Natural killer cell treated with Interleukin-12 subunit alpha and Interleukin-12 subunit beta and Interleukin-15 and Interleukin-18, amount 100 ng/mL, for 72 hours (primary cell): ENCODE results near the gene MPND. TPM values are rescaled to one million over a fixed set of nuclear protein-coding genes. Genes with fewer than 3 reads are reported as not detected.

Experiments used
- ATAC-seq, 2 donors: fragments of 150-1000 bp; cut with Tn5 transposase in 1 of 2; sonication (Bioruptor Pico), chemical (Tn5 transposase) in 1 of 2; 2 replicates each; pipeline ENCODE4 v1.10.0; 2021
- DNase-seq: peaks from one replicate; pipeline ENCODE4 v3.0.0; 2022; ENCODE audit warnings: low spot score
- H3K27ac Mint-ChIP-seq, 2 donors: 1 replicate in 1 of 2; 2 replicates in 1 of 2; pipeline ENCODE4 v1.8.0; 2022; ENCODE audit warnings: mixed read lengths in 2 of 2, mild to moderate bottlenecking in 1 of 2, moderate library complexity in 1 of 2
- H3K27me3 Mint-ChIP-seq, 2 donors: 1 replicate in 1 of 2; 2 replicates in 1 of 2; pipeline ENCODE4 v1.8.0; 2022; ENCODE audit warnings: mixed read lengths in 2 of 2
- H3K36me3 Mint-ChIP-seq: one replicate; pipeline ENCODE4 v1.8.0; 2022; ENCODE audit warnings: mixed read lengths
- H3K4me1 Mint-ChIP-seq, 2 donors: 1 replicate in 1 of 2; 2 replicates in 1 of 2; pipeline ENCODE4 v1.8.0; 2022; ENCODE audit warnings: low read depth in 2 of 2, mixed read lengths in 2 of 2, mild to moderate bottlenecking in 1 of 2
- H3K4me3 Mint-ChIP-seq: one replicate; pipeline ENCODE4 v1.8.0; 2022; ENCODE audit warnings: mixed read lengths
- H3K9me3 Mint-ChIP-seq: 2 replicates; pipeline ENCODE4 v1.8.0; 2022; ENCODE audit warnings: mixed read lengths
- total RNA-seq, 2 donors: library from RNA; stranded (reverse); gene quantifications; one replicate each; pipeline ENCODE4 v1.2.3, GENCODE V29; 2022

MPND gene
- total RNA-seq, 2 donors from 2014 or later: 28.3 to 73.5 TPM

DNA sequence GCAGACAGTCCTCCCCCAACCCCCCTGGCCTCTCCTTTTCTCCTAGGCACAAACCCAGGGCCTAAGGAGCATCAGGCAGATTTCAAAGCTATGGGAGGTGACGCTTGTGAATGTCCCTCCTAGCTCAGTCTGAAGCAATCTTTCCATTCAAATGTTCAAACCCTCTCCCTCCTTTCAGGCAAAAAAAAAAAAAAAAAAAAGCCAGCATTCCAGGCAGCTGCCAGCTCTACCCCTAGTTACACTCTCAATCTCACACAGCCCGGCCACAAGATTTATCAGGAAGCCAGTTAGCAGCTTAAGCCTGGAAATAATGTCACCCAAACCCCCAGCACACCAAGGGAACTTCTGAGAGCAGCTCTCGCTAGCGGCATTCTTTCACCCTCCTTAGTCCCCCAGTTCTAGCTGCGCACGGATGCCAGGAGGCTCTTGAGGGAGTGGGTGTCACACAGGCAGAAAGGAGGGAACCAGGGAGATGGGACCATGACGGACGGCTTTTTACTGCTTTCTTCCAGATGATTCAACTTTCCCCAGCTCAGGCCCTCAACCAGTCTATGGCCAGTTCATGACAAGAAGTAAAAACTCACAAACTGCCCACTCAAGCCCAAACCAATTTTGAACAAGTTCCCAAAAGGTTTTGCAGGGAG lies 50.7 kb downstream of the MPND start:
- H3K27ac Mint-ChIP-seq: peak overlapping the region in 1 of 2 donors; percentile 52
- no peaks in the 10 kb centered on the region for H3K9me3 Mint-ChIP-seq
- H3K4me1 Mint-ChIP-seq: peaks cover 38 to 52% of the 10 kb centered on the region in 2 donors
- DNase-seq (no peak), ATAC-seq (no peak)
- H3K36me3 Mint-ChIP-seq: no peaks in the 10 kb centered on the region
- no peaks in the 10 kb centered on the region for H3K27me3 Mint-ChIP-seq
- H3K4me3 Mint-ChIP-seq: no peak overlapping the region

DNA sequence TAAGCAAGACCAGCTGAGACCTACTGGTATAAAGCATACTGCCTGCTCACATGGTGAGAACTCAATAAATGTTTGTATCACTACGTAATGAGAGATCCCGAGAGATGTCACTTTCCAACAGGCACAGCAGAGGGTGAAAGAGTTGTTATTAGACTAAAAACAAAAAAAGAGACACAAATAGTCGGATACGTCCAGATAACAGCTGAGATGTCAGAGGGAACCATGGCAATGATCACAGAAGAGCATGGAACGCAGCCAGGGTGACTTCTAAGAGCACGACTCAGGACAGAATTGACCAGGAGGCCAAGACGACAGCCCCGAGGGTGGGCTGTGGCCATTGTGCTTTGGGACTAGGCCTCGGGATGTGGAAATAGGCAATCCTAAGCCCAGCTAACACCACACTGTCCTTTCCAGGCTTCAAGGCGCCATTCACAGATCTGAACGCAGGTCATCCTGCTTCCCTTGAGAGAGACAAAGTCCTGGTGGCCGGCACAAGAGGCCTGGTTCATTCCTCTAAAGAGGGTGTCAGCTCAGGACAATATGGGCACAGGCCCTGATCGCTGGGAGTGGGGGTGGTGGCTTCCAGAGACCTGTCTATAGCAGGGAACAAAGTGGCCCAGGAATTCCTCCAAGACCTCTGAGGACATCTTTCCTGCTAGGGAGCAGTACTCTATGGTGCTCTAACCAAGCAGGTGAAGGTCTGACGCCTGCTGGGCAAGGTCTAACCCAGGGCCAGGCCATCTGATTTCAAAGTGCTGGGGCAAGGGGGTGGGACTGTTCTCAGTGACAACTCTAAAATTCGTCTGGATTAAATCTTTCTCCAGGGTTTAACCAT lies 53.8 kb downstream of the MPND start:
- Mint-ChIP-seq H3K4me3 (no peak overlapping the region), H3K27ac (no peak overlapping the region), H3K4me1 (peaks cover 48 to 56% of the 10 kb centered on the region in 2 donors), H3K36me3 (no peaks in the 10 kb centered on the region), H3K9me3 (no peaks in the 10 kb centered on the region), H3K27me3 (no peaks in the 10 kb centered on the region)
- ATAC-seq (no peak), DNase-seq (no peak)

DNA sequence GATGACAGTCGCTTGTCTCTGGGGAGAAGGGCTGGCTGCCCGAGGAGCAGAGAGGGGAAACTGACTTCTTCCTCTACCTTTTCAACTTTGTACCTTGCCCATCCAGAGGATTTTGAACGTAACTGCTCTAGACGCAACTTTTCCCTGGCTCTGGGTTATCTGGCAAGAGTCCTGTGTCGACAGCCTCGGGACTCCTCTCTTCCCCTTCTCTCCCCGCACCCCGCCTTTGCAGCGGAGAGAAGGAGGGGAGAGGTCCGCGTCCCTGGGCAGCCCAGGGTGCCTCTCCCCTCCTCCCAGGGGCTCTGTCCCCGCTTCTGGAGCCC lies 56.4 kb downstream of the MPND start:
- peaks cover 48 to 50% of the 10 kb centered on the region in 2 donors for H3K4me1 Mint-ChIP-seq
- peaks cover 2% of the 10 kb centered on the region for H3K36me3 Mint-ChIP-seq
- H3K27ac Mint-ChIP-seq: peak overlapping the region; percentile 73 to 95
- DNase-seq (no peak), ATAC-seq (peak; percentile 1 to 3)
- no peaks in the 10 kb centered on the region for H3K9me3 Mint-ChIP-seq
- H3K27me3 Mint-ChIP-seq: no peaks in the 10 kb centered on the region
- peak overlapping the region; percentile 94 for H3K4me3 Mint-ChIP-seq

DNA sequence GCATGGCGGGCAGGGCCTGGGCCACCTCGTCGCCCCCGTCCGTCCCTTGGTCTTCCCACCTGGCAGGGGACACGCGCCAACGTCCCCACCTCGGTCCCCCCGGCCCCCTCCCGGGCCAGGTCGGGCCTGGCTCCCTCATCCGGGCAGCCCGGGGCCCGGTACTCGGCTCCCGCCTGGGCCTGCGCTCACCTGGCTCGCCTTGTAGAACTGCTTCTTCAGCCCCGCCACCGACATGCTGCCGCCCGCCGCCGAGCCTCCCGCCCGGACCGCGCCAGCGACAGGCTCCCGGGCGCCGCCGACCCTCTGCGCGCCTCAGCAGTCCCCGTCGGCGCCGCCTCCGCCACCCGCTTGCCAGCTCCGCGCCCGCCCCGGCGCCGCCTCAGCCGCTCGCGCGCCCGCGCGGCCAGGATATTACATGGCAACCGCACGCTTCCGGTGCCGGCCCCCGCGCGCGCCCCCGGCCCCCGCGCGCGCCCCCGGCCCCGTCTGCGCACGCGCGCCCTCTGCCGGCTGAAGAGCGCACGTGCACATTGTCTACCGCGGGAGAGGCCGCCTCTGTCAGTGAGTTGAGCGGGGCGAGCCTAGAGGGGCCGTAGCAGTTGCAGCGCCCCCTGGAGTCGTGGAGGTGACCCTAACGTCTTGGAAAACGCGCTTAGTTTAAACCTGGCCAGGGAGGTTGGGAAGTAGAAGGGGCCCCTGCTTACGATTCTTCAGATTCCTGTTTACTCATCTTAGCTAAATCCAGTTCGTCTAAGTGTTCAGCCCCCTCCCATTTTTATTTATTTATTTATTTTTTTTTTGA lies 57.0 kb downstream of the MPND start, which contains the start of gene SH3GL1:
Gene SH3GL1 (minus strand): TSS at position 413 of the 802 bp plus-strand sequence. CDS start 179 bp downstream, at position 234.
- Mint-ChIP-seq H3K36me3 (peaks cover 5% of the 10 kb centered on the region), H3K27me3 (no peaks in the 10 kb centered on the region), H3K4me3 (peak within 1 kb of the TSS; percentile 94), H3K4me1 (peaks cover 45 to 47% of the 10 kb centered on the region in 2 donors), H3K9me3 (no peaks in the 10 kb centered on the region), H3K27ac (peak within 1 kb of the TSS; percentile 85 to 95)
- ATAC-seq: peak; percentile 84 to 85
- DNase-seq: peak; percentile 94

DNA sequence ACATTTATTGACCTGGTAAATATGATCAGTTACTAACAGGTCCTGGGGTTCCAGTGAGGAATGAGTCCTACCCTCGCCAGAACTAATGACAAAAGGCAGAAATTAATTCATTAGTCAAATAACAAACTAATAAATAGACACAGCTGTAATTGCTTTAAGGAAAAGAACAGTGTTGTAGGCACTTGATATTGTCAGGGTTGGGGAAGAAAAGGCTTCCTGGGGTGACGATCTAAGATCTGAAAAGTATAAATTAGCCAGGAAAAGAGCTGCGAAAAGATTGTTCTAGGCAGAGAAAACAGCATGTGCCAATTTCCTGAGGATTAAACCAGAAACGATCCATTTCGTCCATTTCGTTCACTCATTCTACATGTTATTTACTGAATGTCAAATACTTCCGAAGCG lies 58.4 kb downstream of the MPND start:
- no peaks in the 10 kb centered on the region for H3K9me3 Mint-ChIP-seq
- H3K27ac Mint-ChIP-seq: peak overlapping the region; percentile 85 to 95
- H3K4me3 Mint-ChIP-seq: peak overlapping the region; percentile 88
- ATAC-seq: no peak
- peaks cover 43 to 46% of the 10 kb centered on the region in 2 donors for H3K4me1 Mint-ChIP-seq
- no peaks in the 10 kb centered on the region for H3K27me3 Mint-ChIP-seq
- H3K36me3 Mint-ChIP-seq: peaks cover 5% of the 10 kb centered on the region
- DNase-seq: no peak

DNA sequence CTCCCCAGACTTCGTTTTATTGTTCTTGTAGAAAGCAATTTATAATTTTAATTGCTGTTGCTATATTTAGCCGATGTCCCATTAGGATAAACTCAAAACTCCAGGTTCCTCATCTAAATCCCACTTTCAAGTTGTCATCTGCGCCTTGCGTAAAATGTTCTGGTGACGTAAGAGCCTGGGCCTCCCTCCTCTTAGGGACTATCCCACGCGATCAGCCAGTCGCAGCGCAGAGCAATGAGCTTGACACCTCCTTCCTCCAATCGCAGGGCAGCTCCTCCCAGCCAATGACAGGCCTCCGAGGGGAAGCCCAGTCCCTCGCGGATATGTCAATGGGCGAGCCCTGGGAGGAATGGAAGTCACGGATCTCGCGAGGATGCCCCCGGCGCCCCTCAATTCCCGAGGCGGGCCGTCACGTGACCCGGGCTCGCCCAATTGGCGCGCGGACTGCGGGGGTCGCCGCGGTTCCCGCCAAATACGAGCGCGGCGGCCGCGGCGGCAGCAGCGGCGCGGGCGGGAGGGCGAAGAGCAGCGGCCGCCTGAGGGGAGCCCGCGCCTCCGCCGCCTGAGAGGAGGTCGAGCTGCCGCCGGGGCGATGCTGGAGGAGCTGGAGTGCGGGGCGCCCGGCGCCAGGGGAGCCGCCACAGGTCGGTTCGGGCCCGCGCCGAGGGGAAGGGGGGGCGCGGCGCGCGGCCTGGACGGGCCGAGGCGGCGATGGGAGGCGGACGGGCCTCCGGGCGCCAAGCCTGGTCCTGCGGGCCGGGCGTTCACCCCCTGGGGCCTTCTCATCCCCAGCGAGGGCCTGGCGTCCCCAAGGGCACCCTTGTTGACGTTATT lies 59.0 kb downstream of the MPND start, which contains the start of gene CHAF1A:
Gene CHAF1A (plus strand): TSS at position 470 of the 834 bp plus-strand sequence. CDS start 123 bp downstream, at position 593.
- ATAC-seq (peak; percentile 92 to 94), DNase-seq (peak; percentile 100)
- no peaks in the 10 kb centered on the region for H3K27me3 Mint-ChIP-seq
- H3K4me1 Mint-ChIP-seq: peaks cover 41 to 43% of the 10 kb centered on the region in 2 donors
- peak within 1 kb of the TSS; percentile 85 to 95 for H3K27ac Mint-ChIP-seq
- peaks cover 5% of the 10 kb centered on the region for H3K36me3 Mint-ChIP-seq
- H3K4me3 Mint-ChIP-seq: peak within 1 kb of the TSS; percentile 91
- H3K9me3 Mint-ChIP-seq: no peaks in the 10 kb centered on the region

DNA sequence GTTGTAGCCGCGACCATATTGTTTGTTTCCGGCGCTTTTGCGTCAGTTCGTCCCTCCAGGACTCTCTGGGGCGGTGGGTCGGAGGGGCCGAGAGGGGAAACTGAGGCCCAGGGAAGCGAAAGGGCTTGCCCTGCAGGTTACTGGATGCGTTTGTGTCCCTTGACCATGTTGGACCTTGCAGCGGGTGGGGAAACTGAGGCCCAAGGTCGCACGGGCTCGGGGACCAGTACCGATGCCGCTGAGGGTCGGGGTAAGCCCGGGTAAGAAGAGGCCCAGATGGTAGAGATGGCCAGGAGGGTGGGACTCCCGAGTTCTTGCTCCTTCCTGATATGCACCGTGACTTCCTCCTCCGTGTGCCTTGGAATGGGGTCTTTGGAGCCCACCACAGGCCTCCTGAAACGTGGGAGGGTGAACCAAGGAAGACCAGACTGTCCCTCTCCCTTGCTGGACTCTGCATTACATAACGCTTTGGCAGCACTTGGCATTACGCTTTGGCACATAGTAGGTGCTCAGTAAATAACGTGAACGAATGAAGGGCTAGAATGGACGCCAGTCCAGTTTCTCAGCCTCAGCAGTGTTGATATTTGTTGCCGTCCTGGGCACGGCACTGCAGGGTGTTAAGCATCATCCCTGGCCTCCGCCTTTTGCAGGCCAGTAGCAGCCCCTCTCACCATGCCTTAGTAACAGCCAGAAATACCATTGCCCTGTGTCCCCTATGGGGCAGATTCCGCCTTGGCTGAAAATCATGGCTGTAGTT lies 59.8 kb downstream of the MPND start:
- H3K4me1 Mint-ChIP-seq: peaks cover 39 to 43% of the 10 kb centered on the region in 2 donors
- no peaks in the 10 kb centered on the region for H3K27me3 Mint-ChIP-seq
- peak overlapping the region; percentile 81 to 85 for H3K27ac Mint-ChIP-seq
- no peak for DNase-seq
- H3K36me3 Mint-ChIP-seq: peaks cover 5% of the 10 kb centered on the region
- ATAC-seq: no peak
- H3K4me3 Mint-ChIP-seq: peak overlapping the region; percentile 91
- H3K9me3 Mint-ChIP-seq: no peaks in the 10 kb centered on the region

DNA sequence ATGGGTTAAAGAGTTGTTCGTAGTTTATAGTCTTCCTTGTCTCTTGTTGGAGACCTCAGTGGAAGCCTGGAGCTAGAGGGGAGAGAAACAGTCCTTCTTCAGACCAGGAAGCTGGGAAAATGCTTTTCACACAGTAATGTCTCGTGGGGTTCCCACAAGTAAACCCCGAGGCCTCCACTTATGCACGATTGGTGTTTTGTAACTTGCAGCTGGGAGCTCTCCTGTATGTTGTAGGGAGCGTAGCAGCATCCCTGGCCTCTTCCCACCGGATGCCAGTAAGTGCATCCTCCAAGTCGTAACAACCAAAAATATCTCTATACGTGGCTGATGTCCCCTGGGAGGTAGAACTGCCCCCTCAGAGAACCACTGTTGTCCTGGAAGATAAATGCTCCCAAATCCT lies 62.6 kb downstream of the MPND start:
- H3K4me1 Mint-ChIP-seq: peaks cover 28 to 29% of the 10 kb centered on the region in 2 donors
- no peaks in the 10 kb centered on the region for H3K27me3 Mint-ChIP-seq

DNA sequence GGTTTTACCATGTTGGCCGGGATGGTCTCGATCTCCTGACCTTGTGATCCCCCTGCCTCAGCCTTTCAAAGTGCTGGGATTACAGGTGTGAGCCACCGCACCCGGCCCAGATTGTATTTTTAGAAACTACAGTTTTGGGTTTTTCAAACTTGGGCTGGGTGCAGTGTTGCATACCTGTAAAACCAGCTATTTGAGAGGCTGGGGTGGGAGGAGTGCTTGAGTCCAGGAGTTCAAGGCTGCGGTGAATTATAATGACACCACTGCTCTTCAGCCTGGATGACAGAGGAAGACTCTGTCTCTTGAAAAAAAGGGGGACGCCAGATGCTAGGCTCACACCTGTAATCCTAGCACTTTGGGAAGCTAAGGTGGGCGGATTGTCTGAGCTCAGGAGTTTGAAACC lies 63.3 kb downstream of the MPND start:
- peaks cover 5% of the 10 kb centered on the region for H3K36me3 Mint-ChIP-seq
- no peaks in the 10 kb centered on the region for H3K27me3 Mint-ChIP-seq
- H3K9me3 Mint-ChIP-seq: no peaks in the 10 kb centered on the region
- H3K4me3 Mint-ChIP-seq: no peak overlapping the region
- no peak for ATAC-seq
- H3K27ac Mint-ChIP-seq: no peak overlapping the region
- no peak for DNase-seq
- peaks cover 22 to 23% of the 10 kb centered on the region in 2 donors for H3K4me1 Mint-ChIP-seq

More for the DNA sequence above, 62.6 kb downstream of the MPND start:
- H3K4me3 Mint-ChIP-seq: no peak overlapping the region
- no peaks in the 10 kb centered on the region for H3K9me3 Mint-ChIP-seq
- no peak overlapping the region for H3K27ac Mint-ChIP-seq
- DNase-seq (no peak), ATAC-seq (no peak)
- peaks cover 5% of the 10 kb centered on the region for H3K36me3 Mint-ChIP-seq

DNA sequence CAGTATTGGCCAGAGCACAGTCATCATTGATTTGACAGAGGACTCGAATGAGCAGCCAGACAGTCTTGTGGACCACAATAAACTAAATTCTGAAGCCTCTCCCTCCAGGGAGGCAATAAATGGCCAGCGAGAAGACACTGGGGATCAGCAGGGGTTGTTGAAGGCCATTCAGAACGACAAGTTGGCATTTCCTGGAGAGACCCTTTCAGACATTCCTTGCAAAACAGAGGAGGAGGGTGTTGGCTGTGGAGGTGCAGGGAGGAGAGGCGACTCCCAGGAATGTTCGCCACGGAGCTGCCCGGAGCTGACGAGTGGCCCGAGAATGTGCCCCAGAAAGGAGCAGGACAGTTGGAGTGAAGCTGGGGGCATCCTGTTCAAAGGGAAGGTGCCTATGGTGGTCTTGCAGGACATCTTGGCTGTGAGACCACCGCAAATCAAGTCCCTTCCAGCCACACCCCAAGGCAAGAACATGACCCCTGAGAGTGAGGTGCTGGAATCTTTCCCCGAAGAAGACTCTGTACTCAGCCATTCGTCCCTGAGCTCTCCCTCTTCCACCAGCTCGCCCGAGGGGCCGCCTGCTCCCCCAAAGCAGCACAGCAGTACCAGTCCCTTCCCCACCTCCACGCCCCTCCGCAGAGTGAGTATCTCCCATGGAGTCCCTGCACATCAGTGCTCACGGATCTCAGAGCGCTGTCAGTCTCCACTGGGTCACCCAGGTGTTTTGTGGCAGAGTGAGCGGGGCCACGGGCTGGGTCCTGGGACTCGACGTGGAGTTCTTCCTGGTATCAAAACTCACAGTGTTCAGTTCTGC lies 66.0 kb downstream of the MPND start:
- DNase-seq: no peak
- Mint-ChIP-seq H3K4me1 (peaks cover 4 to 8% of the 10 kb centered on the region in 2 donors), H3K27ac (no peak overlapping the region), H3K9me3 (no peaks in the 10 kb centered on the region), H3K27me3 (no peaks in the 10 kb centered on the region), H3K4me3 (no peak overlapping the region), H3K36me3 (peaks cover 11% of the 10 kb centered on the region)
- no peak for ATAC-seq
